DMS53 treated with DMSO at 0.1 percent for 48 hours (cell line): ENCODE data around the gene NAT14.
"Not testable (repeated sequence)": the region's sequence is repeated elsewhere in the genome, so short reads cannot be mapped to it uniquely, and the experiment has no call there.

ENCODE experiments used
- DNase-seq: peaks from one replicate; lab custom pipeline; 2025; ENCODE audit not compliant: unreplicated experiment; lab: John Stamatoyannopoulos, UW

Gene NAT14, protein sequence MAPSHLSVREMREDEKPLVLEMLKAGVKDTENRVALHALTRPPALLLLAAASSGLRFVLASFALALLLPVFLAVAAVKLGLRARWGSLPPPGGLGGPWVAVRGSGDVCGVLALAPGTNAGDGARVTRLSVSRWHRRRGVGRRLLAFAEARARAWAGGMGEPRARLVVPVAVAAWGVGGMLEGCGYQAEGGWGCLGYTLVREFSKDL

DNA sequence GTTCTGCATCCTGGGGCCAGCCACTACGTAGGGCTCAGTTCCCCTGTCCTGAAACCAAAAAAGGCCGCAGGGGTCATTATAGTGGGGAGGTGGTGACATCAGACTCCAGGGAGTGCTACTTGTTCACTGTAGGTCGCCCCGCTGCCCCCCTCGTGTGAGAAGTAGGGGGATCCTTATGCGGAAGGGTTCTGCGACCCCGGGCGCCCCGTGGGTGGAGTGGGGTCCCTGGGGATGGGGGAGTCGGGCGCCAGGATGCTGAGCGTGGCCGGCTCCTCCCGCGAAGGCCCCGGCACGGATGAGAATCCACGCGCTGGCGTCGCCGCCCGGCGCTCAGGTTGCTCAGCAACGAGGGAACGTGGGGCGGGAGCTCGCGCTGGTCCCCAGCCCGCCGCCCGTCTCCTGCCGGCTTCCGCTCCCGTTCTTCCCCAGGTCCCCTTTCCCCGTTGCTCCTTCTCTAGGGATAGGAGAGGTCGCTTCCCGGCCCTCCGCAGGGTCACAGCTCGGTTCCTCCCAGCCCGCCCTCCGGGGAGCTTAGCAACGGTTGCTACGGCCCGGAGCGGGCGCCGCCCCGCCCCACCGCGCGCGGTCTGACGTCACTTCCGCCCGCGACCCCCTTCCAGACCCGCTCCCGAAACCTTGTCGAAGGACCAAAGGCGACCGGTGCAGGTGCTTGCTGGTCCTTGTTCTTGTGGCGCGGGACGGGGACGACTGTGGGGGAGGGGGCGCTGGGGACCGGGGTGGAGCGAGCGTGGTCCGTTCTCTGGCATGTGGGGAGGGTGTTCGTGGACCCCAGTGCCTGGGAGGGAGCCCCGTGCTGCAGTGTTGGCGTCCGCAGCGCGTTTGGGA lies at the start of gene NAT14:
Gene NAT14, plus strand, starts transcription at position 596 of the 846 bp plus-strand sequence. CDS start 521 bp downstream, outside the sequence.
- DNase-seq = peak; percentile 31

DNA sequence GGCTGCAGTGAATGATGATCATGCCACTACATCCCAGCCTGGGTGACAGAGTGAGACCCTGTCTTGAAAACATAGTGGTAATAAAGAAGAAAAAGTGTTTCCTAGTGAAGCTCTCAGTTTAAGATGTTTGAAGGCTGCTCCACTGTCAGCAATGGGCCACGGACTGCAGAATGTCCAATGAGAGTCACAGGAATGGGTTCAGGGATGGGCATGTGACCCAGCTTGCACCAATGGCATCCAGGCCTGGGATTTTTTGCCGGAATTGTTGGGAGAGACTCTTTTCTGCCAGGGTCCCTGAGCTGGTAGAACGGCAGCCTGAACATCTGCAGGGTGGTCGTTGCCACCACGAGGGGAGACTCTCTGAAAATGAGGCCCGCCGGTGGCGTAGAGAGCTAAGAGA lies 48.1 kb upstream of the NAT14 start:
- no peak for DNase-seq

DNA sequence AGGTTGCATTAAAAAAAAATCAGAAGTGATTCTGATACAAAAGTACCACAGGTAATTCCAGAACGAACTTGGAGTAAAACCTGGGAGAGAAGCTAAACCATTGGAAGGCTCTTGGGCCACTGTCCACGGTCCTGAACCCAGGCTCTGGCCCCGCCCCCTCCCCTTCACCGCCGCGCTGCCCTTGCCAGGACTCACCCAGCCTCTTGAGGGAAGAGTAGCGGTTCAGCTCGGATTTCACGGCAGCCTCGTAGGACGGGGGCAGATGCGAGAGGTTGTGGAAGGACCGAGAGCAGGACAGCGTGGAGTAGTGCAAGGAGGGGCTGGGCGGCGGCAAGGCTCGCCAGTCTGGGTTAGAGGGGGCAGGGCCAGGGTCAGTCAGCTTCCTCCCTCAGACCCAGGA lies 47.6 kb upstream of the NAT14 start:
- peak; percentile 57 for DNase-seq

DNA sequence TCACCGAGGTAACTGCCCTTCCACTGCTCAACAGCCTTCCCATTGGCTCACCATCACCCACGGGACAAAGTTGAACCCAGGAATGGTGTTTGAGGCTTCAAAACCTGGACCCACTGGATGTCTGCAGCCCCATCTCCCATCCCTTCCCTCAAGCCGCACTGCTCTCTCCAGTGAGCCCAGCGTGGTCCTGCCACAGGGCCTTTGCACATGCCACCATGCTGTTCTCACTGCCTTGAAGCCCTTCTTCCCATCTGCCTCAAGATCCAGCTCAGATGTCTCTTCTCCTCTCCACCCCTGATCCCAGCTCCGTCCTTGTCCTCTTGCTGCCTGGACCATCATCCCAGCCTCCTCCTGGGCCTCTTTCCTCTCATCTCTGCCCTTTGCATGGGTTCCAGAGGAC lies 45.9 kb upstream of the NAT14 start:
- no peak for DNase-seq

DNA sequence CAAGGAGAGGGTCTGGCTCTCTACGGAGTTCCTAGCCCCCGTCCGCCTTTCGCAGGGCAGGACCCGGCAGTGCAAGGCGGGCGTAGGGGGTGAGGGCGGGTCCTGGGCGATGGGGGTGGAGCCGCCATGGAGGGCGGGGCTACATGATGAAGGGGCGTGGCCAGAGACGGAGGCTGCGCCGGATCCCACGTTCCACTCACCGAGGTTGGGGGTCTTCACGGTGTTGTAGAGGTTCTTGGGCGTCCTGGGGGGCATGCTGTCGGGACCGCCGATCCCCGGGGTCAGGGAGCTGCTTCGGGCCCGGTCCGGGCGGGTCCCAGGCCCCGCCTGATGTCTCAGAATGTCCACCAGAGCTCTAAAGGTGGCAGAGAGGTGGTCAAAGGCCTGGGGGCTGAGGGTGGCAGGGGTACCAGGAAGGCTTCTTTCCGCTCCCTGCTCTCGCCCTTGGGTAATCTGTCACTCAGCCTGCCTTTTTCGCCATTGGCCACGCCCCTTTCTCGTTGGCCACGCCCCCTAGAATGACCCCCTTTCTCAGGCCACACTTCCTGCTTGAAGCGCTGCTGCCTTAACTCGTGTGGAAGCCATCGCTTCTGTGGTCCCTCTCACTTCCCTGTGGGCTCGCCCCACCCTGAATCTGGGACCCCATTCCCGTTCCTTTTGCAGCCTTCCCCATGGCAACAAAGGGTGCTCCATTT lies 44.4 kb upstream of the NAT14 start:
- DNase-seq = no peak

DNA sequence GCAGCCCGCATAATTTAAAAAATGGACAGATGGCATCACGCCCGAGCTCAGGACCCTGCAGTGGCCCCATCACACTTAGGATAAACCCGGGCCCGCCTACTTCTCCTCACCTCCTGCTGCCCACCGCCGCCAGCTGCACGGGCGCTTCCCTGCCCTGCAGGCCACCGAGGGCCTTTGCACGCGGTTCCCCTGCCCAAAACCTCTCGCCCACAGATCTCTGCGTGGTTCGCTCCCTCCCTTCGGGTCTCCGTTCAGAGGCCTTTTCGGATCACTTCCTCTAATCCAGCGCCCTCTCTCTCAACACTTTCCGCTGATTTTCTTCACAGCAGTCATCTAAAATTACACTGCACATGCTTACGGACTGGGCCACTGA lies 43.7 kb upstream of the NAT14 start:
- DNase-seq = no peak

DNA sequence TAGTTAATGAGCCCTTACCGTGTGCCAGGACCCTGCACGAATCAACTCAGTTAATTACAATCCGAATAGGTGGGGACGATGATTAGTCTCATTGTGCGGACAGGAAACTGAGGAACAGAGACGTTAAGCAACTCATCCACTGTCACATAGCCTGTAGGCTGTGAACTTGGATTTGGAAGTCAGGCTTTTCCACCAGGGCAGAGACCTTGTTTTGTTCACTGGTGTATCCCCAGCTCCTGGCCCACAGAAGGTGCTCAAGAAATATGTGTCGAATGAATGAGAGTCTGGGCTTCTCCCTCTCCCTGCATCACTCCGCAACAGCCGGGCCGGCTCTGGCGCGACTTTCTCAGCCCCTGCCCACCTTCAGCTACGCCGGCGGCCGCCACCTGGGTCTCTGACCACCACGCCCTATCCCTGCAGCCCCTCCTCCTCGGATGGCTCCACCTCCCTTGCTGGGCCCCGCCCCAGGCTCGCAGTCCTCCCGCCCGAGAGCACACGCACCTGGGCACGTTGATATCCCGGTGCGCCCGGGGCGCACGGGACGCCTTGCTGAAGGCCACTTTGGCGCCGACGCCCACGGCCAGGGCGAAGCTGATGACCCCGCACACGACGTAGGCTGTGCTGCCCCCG lies 43.2 kb upstream of the NAT14 start:
- DNase-seq = no peak

DNA sequence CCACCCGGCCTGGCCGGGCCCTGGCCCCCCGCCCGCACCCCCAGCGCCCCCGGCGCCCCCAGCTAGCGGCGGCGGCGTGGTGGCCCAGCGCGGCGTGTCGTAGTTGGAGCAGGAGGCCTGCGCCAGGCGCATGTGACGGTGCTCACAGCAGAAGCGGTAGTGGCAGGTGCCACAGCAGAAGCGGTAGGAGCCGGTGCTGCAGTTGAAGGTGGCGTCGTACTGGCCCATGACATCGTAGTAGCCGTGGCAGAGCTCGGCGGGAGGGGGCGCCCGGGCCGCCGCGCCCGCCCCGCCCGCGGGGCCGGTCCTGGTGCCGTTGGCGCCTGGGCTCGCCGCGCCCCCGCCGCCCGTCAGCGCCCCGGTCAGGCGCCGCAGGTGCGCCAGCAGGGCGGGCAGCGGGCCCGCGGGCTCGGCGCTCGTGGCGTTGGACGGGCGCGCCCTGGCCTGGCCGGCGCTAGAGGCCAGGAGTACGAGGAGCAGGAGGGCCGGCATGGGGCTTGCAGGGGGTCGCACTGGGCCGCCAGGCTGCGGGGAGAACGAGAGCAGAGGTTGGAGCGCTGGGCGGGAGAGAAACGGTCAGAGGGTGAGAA lies 42.5 kb upstream of the NAT14 start:
- peak; percentile 39 for DNase-seq

DNA sequence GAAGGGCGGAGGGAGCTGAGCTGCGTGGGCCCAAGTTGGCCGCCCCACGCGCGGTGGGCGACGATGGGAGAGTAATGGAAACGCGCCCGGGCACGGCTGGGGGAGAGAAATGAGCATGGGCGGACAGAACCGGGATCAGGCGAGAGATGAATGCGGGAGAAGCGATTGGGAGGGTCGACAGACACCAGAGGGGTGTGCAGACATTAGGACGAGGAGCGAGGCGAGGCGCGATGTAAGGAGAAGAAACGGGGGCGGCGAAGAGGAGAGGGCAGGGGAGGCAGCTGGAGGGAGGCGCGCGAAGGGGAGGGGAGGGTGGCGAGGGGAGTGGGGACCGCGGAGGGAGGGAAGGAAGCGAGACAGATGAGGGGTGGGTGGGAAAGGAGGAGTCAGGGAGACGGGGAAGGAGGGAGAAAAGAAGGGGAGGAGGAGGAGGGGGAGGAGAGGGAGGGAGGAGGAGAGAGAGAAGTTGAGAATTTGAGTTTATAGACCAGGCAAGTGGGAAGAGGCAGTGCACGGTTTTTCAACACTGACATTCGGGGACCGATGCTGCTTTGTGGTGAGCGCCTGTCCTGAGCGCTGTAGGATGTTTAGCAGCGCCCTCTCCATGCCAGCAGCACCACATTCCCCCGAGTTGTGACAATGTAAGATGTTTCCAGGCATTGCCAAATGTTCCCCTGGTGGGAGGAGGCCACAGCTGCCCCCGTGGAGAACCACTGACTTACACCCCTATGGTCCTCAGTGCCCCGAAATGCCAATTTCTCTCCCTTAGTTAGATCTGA lies 41.8 kb upstream of the NAT14 start, which contains the start of gene SHISA7:
Gene SHISA7, minus strand, starts transcription at position 256 of the 779 bp plus-strand sequence. CDS start 437 bp downstream, outside the sequence.
- DNase-seq = no peak

DNA sequence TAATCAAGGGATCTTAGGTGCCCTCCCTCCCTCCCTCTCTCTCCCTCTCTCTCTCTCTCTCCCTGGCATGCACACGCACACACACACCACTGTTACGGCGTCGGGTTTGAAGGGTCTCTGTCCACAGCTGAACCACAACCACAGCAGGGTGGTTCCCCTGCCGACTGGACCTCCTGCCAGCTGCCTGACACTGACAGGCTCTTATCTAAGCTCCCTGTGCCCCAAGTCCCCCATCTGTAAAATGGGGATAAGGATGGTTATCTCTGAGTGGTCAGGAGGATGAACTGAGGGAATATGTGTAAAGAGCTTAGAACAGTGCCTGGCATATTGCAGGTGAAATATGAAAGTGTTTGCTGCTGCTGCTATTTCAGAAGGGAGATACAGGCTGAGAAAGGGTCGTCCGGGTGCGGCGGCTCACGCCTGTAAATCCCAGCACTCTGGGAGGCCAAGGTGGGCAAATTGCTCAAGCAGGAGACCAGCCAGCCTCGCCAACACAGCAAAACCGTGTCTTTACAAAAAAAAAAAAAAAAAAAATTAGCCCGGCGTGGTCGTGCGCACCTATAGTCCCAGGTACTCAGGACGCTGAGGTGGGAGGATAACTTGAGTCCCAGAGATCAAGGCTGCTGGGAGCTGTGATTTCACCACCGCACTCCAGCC lies 41.0 kb upstream of the NAT14 start:
- DNase-seq = no peak

DNA sequence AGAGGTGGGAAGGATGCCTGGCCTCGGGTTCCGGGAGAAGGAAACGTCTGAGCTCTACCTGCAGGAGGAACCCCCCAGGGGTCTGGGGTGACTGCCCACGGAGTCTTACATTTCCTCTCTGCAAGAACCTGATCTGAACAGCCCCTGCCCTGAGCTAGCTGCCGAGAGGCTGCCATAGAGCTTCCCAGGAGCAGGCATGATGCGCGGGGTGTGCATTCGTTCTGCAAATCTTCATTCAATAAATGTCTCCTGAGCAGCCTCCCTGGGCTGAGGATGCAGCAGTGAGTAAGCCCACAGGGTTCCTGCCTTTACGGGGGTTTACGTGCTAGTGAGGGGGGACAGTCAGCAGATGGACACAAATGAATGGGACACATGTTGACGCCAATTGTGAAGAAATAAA lies 40.3 kb upstream of the NAT14 start:
- DNase-seq = no peak

DNA sequence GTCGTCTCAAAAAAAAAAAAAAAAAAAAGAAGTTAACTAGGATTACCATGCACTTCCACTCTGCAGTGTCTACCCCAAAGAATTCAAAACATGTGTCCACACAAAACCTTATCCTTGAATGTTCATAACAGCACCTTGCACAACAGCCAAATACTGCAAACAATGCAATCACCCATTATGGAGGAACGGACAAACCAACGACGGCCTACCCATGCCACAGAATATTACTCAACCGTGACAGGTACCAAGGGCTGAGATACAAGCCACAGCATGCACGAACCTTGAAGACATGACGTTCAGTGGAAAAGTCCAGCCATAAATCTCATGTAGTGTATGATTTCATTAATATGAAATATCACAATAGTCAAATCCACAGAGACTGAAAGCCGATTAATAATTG lies 38.9 kb upstream of the NAT14 start:
- DNase-seq = no peak

DNA sequence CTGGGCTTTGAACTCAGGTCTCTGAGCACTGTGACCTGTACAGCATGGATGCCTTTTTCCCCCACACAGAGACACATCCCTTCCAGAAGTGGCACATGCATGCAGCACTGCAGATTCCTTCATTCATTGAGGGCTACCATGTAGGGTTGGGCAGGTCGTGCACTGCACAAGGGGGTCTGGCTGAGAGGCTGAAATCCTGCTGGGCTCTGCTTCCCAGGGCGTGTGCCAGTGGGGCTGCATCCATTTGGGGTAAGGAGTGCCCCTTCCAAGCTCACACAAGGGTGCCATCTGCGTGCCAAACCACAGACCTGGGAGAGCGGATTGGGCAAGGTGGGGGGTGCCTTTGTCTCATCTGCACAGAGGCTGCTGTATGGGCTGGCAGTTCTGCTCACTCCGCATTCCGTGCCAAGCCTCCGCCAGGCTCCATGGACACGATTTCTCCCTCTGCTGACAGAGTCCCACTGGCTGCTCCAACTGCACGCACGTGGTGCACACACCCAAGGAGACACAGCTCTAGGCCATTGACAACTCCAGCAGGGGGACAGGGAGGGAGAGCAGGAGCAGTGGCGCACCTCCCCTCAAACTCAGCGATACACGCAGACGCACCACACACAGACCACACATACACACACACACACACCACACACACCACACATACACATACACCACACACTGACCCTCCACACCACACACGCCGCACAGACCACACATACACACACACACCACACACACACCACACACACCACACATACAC lies 37.4 kb upstream of the NAT14 start:
- peak; percentile 47 for DNase-seq

DNA sequence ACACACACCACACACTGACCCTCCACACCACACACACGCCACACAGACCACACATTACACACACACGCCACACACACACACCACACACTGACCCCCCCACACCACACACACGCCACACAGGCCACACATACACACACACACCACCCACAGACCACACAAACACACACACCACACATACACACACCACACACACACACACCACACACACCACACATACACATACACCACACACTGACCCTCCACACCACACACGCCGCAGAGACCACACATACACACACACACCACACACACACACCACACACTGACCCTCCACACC lies 36.9 kb upstream of the NAT14 start:
- DNase-seq = not testable (repeated sequence)

DNA sequence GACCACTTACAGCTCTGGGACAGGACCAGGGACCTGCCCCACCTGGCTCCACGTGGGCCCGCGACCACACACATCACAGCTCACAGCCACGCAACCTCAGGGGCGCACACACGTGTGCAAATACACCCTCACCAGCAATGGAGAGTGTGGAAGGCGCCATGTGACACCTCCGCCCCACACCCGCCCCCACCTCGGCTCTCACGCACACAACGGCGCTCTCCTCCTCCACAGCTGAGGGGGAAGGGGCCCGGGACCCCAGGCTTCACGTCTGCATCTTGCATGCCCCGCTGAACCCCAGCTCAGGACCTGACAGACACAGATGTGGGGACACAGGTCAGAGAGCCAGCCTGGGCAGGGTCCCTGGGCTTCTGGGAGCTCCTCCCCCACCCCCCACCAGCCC lies 35.5 kb upstream of the NAT14 start:
- no peak for DNase-seq

DNA sequence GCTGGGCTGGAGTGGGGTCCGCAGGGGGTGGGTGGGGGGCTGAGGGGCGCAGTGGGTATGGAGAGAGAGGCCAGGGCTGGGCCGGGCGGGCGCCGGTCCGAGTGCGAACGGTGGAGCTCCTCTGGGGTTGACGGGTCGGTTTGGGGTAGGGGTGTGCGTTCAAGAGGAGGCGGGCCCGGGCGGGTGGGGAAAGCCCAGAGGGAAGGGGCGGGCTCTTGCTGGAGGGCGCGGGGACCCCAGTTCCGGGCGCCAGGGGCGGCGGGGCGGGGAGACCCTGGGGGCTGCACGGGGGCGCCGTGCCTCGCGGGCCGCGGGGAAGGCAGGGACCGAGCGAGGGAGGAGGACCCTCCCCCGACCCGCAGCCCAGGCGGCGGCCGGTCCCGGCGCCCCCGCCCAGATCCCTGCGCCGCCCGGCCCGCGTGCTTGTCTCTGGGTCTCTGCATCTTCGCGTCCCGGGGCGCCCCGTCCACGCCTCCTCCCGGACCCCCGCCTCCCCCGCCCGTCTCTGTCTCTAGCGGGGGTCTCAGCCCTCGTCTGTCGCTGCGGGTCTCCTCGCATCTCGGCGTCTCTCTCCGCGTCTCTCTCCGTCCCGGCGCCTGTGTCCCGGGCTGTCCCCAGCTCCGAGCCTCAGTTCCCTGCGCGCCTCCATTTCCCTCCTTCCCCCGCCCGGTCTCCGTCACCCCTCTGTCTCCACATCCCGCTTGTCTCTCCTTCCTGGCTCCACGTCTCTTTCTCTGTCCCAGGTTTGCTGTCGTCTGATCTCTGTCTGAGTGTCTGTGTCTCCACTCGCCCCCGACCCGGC lies 33.6 kb upstream of the NAT14 start:
- DNase-seq = no peak

DNA sequence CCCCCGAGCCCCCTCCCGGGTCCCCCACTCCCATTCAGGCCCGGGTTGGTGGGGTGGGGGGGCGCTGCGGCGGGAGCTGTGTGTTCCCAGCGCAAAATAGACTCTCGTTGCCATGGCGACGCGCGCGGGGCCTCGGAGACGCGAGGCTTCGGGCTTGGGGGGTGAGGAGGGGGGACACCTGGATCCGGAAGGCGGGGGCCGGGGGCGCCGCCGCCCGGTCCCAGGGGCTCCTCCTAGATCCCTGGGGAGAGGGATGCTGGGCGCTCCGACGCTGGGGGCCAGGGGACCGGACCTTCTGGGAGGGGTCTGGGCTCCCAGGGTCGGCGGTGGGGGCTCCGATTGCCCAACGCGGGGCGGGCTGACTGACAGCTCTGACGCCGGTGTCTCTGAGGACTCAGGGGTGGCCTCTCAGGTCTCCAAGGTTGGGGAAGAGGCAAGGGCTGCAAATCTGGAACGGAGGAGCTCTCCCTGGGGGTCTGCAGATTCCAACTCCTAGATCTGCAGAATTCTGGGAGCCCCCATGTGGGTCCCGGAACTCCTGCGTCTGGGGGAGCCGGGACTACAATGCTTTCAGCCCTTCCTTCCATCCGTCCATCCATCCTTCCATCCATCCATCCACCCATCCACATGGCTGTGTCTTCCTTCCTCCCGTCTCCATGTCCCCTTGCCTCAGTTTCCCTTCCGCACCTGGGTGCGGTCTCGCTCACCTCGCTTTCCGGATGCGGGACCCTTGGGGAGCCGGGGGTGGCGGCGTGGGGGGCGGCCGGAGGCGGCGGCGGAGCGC lies 32.8 kb upstream of the NAT14 start:
- DNase-seq = no peak
